Neural progenitor cell (in vitro differentiated cells): Measurements from ENCODE around the gene THSD4. TPM values are rescaled to one million over a fixed set of nuclear protein-coding genes. Genes with fewer than 3 reads are reported as not detected.

Experiments
- DNase-seq: peaks from one replicate; pipeline ENCODE4 v3.0.0-alpha.2; 2016; ENCODE audit warnings: low spot score
- H2AFZ ChIP-seq: fragments of 200-600 bp; sonication (generic); replicated peaks from 2 replicates; pipeline ENCODE4 v1.6.1; 2016; ENCODE audit warnings: antibody characterized with exemption
- H3F3A ChIP-seq: fragments of 200-600 bp; sonication (generic); 2 replicates; pipeline ENCODE4 v1.6.1; 2016; ENCODE audit warnings: antibody characterized with exemption, low read depth
- H3K27ac ChIP-seq: fragments of 200-600 bp; sonication (generic); 2 replicates; pipeline ENCODE4 v1.5.1; 2016; ENCODE audit warnings: mild to moderate bottlenecking
- H3K27me3 ChIP-seq: fragments of 200-600 bp; sonication (generic); 2 replicates; pipeline ENCODE4 v1.6.1; 2016; ENCODE audit warnings: mild to moderate bottlenecking, moderate library complexity
- H3K36me3 ChIP-seq: fragments of 200-600 bp; sonication (generic); 2 replicates; pipeline ENCODE4 v1.5.1; 2016
- H3K4me1 ChIP-seq: fragments of 200-600 bp; sonication (generic); 2 replicates; pipeline ENCODE4 v1.6.1; 2016; ENCODE audit warnings: mixed run types
- H3K4me2 ChIP-seq: fragments of 200-600 bp; sonication (generic); 2 replicates; pipeline ENCODE4 v1.6.1; 2016
- H3K4me3 ChIP-seq: fragments of 200-600 bp; sonication (generic); 2 replicates; pipeline ENCODE4 v1.5.1; 2016
- H3K79me2 ChIP-seq: fragments of 200-600 bp; sonication (generic); 2 replicates; pipeline ENCODE4 v1.6.1; 2016; ENCODE audit warnings: low read depth
- H3K9ac ChIP-seq: fragments of 200-600 bp; sonication (generic); 2 replicates; pipeline ENCODE4 v1.6.1; 2016
- H3K9me3 ChIP-seq: fragments of 200-600 bp; sonication (generic); 2 replicates; pipeline ENCODE4 v1.5.1; 2016; ENCODE audit warnings: low read depth
- H4K20me1 ChIP-seq: fragments of 200-600 bp; sonication (generic); 2 replicates; pipeline ENCODE4 v1.6.1; 2016; ENCODE audit warnings: low read depth
- H3K27ac Mint-ChIP-seq: 3 replicates; pipeline ENCODE4 v1.8.0; 2021; ENCODE audit warnings: mixed read lengths
- H3K27me3 Mint-ChIP-seq: 2 replicates; pipeline ENCODE4 v1.8.0; 2022; ENCODE audit warnings: low read depth, mild to moderate bottlenecking, inconsistent platforms, moderate library complexity, mixed read lengths; ENCODE audit not compliant: insufficient read depth
- H3K36me3 Mint-ChIP-seq: 3 replicates; pipeline ENCODE4 v1.8.0; 2021; ENCODE audit warnings: mixed read lengths
- H3K4me1 Mint-ChIP-seq: 3 replicates; pipeline ENCODE4 v1.8.0; 2021; ENCODE audit warnings: mixed read lengths
- H3K4me3 Mint-ChIP-seq: 3 replicates; pipeline ENCODE4 v1.8.0; 2021; ENCODE audit warnings: mild to moderate bottlenecking, moderate library complexity, mixed read lengths
- H3K9me3 Mint-ChIP-seq: 3 replicates; pipeline ENCODE4 v1.8.0; 2020; ENCODE audit warnings: mixed read lengths
- EZH2 ChIP-seq: fragments of 200-600 bp; sonication (generic); IDR thresholded peaks from 2 replicates; pipeline ENCODE4 v1.6.1; 2017; ENCODE audit warnings: antibody characterized with exemption, mild to moderate bottlenecking, moderate library complexity
- EZH2phosphoT487 ChIP-seq: fragments of 200-600 bp; sonication (generic); IDR thresholded peaks from 2 replicates; pipeline ENCODE4 v1.6.1; 2017; ENCODE audit warnings: antibody characterized with exemption
- total RNA-seq: library from RNA; depleted of rRNA; stranded (reverse); fragments of >200 nt; gene quantifications from 2 replicates; pipeline ENCODE4 v1.2.3, GENCODE V29; 2015; ENCODE audit warnings: low replicate concordance
- TF ChIP-seq, protein P1 (sequence below): fragments of 200-600 bp; sonication (generic); IDR thresholded peaks from 2 replicates; pipeline ENCODE4 v1.5.1; 2017; ENCODE audit warnings: antibody characterized with exemption, mild to moderate bottlenecking

THSD4 gene
- total RNA-seq, 1 donor from 2014 or later, result 2.4 TPM

GRCh38 chr15:71685420-71685993, 570.2 kb downstream of the THSD4 start:
- H3K9me3 ChIP-seq, result no peaks in the 10 kb centered on the region
- no peak overlapping the region for H3K27ac ChIP-seq
- peaks cover 3% of the 10 kb centered on the region for H3K4me1 Mint-ChIP-seq
- no peaks in the 10 kb centered on the region for H3K79me2 ChIP-seq
- no peak overlapping the region for H3K9ac ChIP-seq
- no peaks in the 10 kb centered on the region for H3F3A ChIP-seq
- H3K4me2 ChIP-seq, result no peak overlapping the region
- no peaks in the 10 kb centered on the region for H4K20me1 ChIP-seq
- H3K27me3 ChIP-seq, result no peaks in the 10 kb centered on the region
- no peak overlapping the region for H3K4me3 ChIP-seq
- H3K27me3 Mint-ChIP-seq, result peaks cover 4% of the 10 kb centered on the region
- H3K9me3 Mint-ChIP-seq, result no peaks in the 10 kb centered on the region
- H2AFZ ChIP-seq, result no peak overlapping the region
- no peak for TF ChIP-seq EZH2phosphoT487
- no peak for TF ChIP-seq EZH2
- TF ChIP-seq, protein P1, sequence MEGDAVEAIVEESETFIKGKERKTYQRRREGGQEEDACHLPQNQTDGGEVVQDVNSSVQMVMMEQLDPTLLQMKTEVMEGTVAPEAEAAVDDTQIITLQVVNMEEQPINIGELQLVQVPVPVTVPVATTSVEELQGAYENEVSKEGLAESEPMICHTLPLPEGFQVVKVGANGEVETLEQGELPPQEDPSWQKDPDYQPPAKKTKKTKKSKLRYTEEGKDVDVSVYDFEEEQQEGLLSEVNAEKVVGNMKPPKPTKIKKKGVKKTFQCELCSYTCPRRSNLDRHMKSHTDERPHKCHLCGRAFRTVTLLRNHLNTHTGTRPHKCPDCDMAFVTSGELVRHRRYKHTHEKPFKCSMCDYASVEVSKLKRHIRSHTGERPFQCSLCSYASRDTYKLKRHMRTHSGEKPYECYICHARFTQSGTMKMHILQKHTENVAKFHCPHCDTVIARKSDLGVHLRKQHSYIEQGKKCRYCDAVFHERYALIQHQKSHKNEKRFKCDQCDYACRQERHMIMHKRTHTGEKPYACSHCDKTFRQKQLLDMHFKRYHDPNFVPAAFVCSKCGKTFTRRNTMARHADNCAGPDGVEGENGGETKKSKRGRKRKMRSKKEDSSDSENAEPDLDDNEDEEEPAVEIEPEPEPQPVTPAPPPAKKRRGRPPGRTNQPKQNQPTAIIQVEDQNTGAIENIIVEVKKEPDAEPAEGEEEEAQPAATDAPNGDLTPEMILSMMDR, result no peak
- no peaks in the 10 kb centered on the region for H3K36me3 ChIP-seq
- H3K4me3 Mint-ChIP-seq, result no peak overlapping the region
- no peak for DNase-seq
- H3K27ac Mint-ChIP-seq, result no peak overlapping the region
- no peaks in the 10 kb centered on the region for H3K4me1 ChIP-seq
- H3K36me3 Mint-ChIP-seq, result no peaks in the 10 kb centered on the region

DNA sequence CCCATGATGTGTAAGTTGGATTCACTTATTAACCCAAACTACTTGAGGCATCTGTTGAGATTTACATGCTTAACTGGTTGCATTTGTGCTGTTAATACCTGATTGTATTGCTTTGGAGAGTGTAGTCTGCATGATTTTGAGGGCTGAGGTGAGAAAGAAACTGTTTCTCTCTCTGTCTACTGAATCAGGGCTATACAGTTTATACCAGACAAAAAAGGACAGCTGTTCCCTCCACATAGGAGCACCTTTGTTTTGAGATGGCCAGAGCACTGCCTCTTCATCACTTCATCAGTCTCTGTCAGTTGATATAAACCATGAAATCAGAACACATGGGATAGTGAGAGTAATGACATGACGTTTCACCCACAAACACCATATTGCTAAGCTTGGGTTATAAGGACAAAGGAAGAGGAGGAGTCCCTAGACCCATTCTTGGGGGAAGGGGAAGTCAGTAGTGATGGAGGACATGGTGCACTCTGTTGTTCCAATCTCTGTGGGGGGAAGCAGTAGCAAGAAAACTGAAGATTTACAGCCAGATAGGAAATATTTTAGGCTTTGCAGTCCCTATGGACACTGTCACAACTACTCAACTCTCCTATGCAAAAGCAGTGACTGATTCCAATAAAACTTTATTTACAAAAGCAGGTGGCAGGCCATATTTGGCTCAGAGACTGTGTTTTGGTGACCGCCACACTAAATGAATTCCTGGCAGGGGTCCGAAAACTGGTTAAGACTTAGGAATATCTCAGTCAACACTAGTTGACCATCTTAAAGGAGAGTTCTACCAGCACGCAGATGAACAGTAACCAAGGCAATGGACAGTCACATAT, 571.2 kb downstream of the THSD4 start:
- H3K27me3 ChIP-seq, result no peaks in the 10 kb centered on the region
- H3K4me1 Mint-ChIP-seq, result peaks cover 3% of the 10 kb centered on the region
- no peak overlapping the region for H3K4me2 ChIP-seq
- H2AFZ ChIP-seq, result no peak overlapping the region
- no peaks in the 10 kb centered on the region for H4K20me1 ChIP-seq
- no peaks in the 10 kb centered on the region for H3K36me3 ChIP-seq
- H3K79me2 ChIP-seq, result no peaks in the 10 kb centered on the region
- H3K9me3 ChIP-seq, result no peaks in the 10 kb centered on the region
- no peaks in the 10 kb centered on the region for H3K4me1 ChIP-seq
- no peak overlapping the region for H3K4me3 Mint-ChIP-seq
- no peaks in the 10 kb centered on the region for H3K9me3 Mint-ChIP-seq
- no peaks in the 10 kb centered on the region for H3F3A ChIP-seq
- DNase-seq, result no peak
- no peak overlapping the region for H3K9ac ChIP-seq
- TF ChIP-seq EZH2, result no peak
- no peak for TF ChIP-seq EZH2phosphoT487
- TF ChIP-seq, protein P1, result no peak
- no peak overlapping the region for H3K4me3 ChIP-seq
- H3K36me3 Mint-ChIP-seq, result no peaks in the 10 kb centered on the region
- H3K27ac Mint-ChIP-seq, result no peak overlapping the region
- H3K27ac ChIP-seq, result no peak overlapping the region
- peaks cover 4% of the 10 kb centered on the region for H3K27me3 Mint-ChIP-seq

GRCh38 chr15:71687902-71688508, 572.7 kb downstream of the THSD4 start:
- H3K27ac Mint-ChIP-seq, result no peak overlapping the region
- Histone ChIP-seq H3K27ac (no peak overlapping the region), H3K27me3 (no peaks in the 10 kb centered on the region), H3K36me3 (no peaks in the 10 kb centered on the region), H3K79me2 (no peaks in the 10 kb centered on the region), H3F3A (no peaks in the 10 kb centered on the region), H4K20me1 (no peaks in the 10 kb centered on the region), H3K4me3 (no peak overlapping the region), H3K9me3 (no peaks in the 10 kb centered on the region), H3K4me1 (no peaks in the 10 kb centered on the region), H3K9ac (no peak overlapping the region), H3K4me2 (no peak overlapping the region), H2AFZ (no peak overlapping the region)
- no peaks in the 10 kb centered on the region for H3K9me3 Mint-ChIP-seq
- H3K4me1 Mint-ChIP-seq, result peaks cover 3% of the 10 kb centered on the region
- no peak overlapping the region for H3K4me3 Mint-ChIP-seq
- DNase-seq, result no peak
- H3K36me3 Mint-ChIP-seq, result no peaks in the 10 kb centered on the region
- H3K27me3 Mint-ChIP-seq, result peaks cover 2% of the 10 kb centered on the region
- TF ChIP-seq EZH2, result no peak
- TF ChIP-seq, protein P1, result no peak
- TF ChIP-seq EZH2phosphoT487, result no peak
